ENCODE data around the gene MYO1B. TPM values are rescaled to one million over a fixed set of nuclear protein-coding genes. Genes with fewer than 3 reads are reported as not detected.

Gene MYO1B
- total and polyA plus RNA-seq, 2 experiments from 2014 or later = 26.4 to 70.6 TPM

DNA sequence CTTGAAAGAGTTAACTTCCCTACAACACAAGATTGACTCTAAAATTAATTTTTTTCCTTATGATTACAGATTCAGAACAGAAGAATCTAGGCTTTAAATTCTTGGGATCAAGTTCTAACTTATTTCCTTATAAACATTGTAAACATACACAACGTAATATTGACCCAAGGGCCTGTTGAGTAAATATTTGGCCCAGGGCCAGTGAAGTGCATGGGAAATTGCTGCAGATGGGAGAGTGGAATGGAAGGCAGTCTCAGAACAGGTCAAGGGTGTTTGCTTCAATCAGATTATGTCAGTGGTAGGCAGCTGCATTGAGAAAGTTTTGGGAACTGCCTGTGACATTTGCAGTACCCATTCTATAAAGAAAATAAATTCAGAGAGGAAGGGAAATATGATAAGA, 137.6 kb downstream of the MYO1B start:
- Histone ChIP-seq H3K79me2 (replicated peaks; ENCODE audit: insufficient read depth) (no peaks in the 10 kb centered on the region), H3K4me2 (no peak overlapping the region), H3F3A (replicated peaks; ENCODE audit: low read depth) (no peaks in the 10 kb centered on the region), H3K36me3 (ENCODE audit: insufficient read depth) (peaks cover 21% of the 10 kb centered on the region), H3K27ac (ENCODE audit: low read depth) (no peak overlapping the region), H3K9me2 (ENCODE audit: insufficient read depth) (no peaks in the 10 kb centered on the region), H4K20me1 (replicated peaks; ENCODE audit: insufficient read depth) (no peaks in the 10 kb centered on the region), H3K4me3 (no peak overlapping the region), H2AFZ (no peak overlapping the region), H3K27me3 (ENCODE audit: insufficient read depth) (no peaks in the 10 kb centered on the region), H3K4me1 (ENCODE audit: insufficient read depth) (no peaks in the 10 kb centered on the region)
- Mint-ChIP-seq H3K4me1 (no peaks in the 10 kb centered on the region), H3K27ac (no peak overlapping the region), H3K27me3 (ENCODE audit: insufficient read depth, low read depth, poor library complexity) (no peaks in the 10 kb centered on the region), H3K4me3 (no peak overlapping the region), H3K9me3 (no peaks in the 10 kb centered on the region), H3K36me3 (ENCODE audit: low read depth) (peaks cover 32% of the 10 kb centered on the region)
- TF ChIP-seq EZH2phosphoT487 (IDR thresholded peaks at IDR 0.05; ENCODE audit: unreplicated experiment) (no peak), NANOG (IDR thresholded peaks at IDR 0.05; ENCODE audit: borderline replicate concordance) (no peak), ZNF114 (CRISPR knock-in tag; IDR thresholded peaks at IDR 0.05) (no peak), POLR2AphosphoS5 (IDR thresholded peaks at IDR 0.05; ENCODE audit: low read depth) (no peak), JUNB (IDR thresholded peaks at IDR 0.05; ENCODE audit: unreplicated experiment) (no peak), ZNF462 (CRISPR knock-in tag; IDR thresholded peaks at IDR 0.05) (no peak), ETS1 (IDR thresholded peaks at IDR 0.05) (no peak), EZH2 (IDR thresholded peaks at IDR 0.05; ENCODE audit: low read depth, unreplicated experiment) (no peak)
- TF ChIP-seq, protein P1, sequence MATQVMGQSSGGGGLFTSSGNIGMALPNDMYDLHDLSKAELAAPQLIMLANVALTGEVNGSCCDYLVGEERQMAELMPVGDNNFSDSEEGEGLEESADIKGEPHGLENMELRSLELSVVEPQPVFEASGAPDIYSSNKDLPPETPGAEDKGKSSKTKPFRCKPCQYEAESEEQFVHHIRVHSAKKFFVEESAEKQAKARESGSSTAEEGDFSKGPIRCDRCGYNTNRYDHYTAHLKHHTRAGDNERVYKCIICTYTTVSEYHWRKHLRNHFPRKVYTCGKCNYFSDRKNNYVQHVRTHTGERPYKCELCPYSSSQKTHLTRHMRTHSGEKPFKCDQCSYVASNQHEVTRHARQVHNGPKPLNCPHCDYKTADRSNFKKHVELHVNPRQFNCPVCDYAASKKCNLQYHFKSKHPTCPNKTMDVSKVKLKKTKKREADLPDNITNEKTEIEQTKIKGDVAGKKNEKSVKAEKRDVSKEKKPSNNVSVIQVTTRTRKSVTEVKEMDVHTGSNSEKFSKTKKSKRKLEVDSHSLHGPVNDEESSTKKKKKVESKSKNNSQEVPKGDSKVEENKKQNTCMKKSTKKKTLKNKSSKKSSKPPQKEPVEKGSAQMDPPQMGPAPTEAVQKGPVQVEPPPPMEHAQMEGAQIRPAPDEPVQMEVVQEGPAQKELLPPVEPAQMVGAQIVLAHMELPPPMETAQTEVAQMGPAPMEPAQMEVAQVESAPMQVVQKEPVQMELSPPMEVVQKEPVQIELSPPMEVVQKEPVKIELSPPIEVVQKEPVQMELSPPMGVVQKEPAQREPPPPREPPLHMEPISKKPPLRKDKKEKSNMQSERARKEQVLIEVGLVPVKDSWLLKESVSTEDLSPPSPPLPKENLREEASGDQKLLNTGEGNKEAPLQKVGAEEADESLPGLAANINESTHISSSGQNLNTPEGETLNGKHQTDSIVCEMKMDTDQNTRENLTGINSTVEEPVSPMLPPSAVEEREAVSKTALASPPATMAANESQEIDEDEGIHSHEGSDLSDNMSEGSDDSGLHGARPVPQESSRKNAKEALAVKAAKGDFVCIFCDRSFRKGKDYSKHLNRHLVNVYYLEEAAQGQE (IDR thresholded peaks at IDR 0.05; ENCODE audit: unreplicated experiment) = no peak
- ATAC-seq (no peak), DNase-seq (ENCODE audit: low spot score) (no peak)
